ENCODE results near the gene USP34.

USP34 gene

GRCh38 chr2:61436092-61436491 lies 34.8 kb downstream of the USP34 start:
- Histone ChIP-seq H3K36me3 (ENCODE audit: control insufficient read depth, insufficient read depth, low read length) (no peaks in the 10 kb centered on the region), H3K27me3 (ENCODE audit: control insufficient read depth, insufficient read depth, low read length) (no peaks in the 10 kb centered on the region), H3K9ac (ENCODE audit: low read length) (no peak overlapping the region), H3K9me3 (ENCODE audit: control insufficient read depth, low read length) (no peaks in the 10 kb centered on the region), H3K4me1 (ENCODE audit: control insufficient read depth, insufficient read depth, low read length) (peaks cover 27% of the 10 kb centered on the region), H3K4me3 (ENCODE audit: low read length) (no peak overlapping the region)

GRCh38 chr2:61435291-61435690 lies 35.6 kb downstream of the USP34 start:
- Histone ChIP-seq H3K9me3 (ENCODE audit: control insufficient read depth, low read length) (no peaks in the 10 kb centered on the region), H3K9ac (ENCODE audit: low read length) (no peak overlapping the region), H3K4me1 (ENCODE audit: control insufficient read depth, insufficient read depth, low read length) (peaks cover 27% of the 10 kb centered on the region), H3K4me3 (ENCODE audit: low read length) (no peak overlapping the region), H3K36me3 (ENCODE audit: control insufficient read depth, insufficient read depth, low read length) (no peaks in the 10 kb centered on the region), H3K27me3 (ENCODE audit: control insufficient read depth, insufficient read depth, low read length) (no peaks in the 10 kb centered on the region)

- no peaks in the 10 kb centered on the region for H3K36me3 ChIP-seq (ENCODE audit: control insufficient read depth, insufficient read depth, low read length)
- H3K9me3 ChIP-seq (ENCODE audit: control insufficient read depth, low read length): no peaks in the 10 kb centered on the region
- no peaks in the 10 kb centered on the region for H3K27me3 ChIP-seq (ENCODE audit: control insufficient read depth, insufficient read depth, low read length)
- peaks cover 20% of the 10 kb centered on the region for H3K4me1 ChIP-seq (ENCODE audit: control insufficient read depth, insufficient read depth, low read length)
- no peak overlapping the region for H3K4me3 ChIP-seq (ENCODE audit: low read length)
- no peak overlapping the region for H3K9ac ChIP-seq (ENCODE audit: low read length)
Measured at GRCh38 chr2:61434314-61434713, 36.6 kb downstream of the USP34 start.

GRCh38 chr2:61433606-61434005 lies 37.3 kb downstream of the USP34 start:
- Histone ChIP-seq H3K36me3 (ENCODE audit: control insufficient read depth, insufficient read depth, low read length) (no peaks in the 10 kb centered on the region), H3K9ac (ENCODE audit: low read length) (no peak overlapping the region), H3K4me1 (ENCODE audit: control insufficient read depth, insufficient read depth, low read length) (peaks cover 20% of the 10 kb centered on the region), H3K27me3 (ENCODE audit: control insufficient read depth, insufficient read depth, low read length) (no peaks in the 10 kb centered on the region), H3K4me3 (ENCODE audit: low read length) (no peak overlapping the region), H3K9me3 (ENCODE audit: control insufficient read depth, low read length) (no peaks in the 10 kb centered on the region)

GRCh38 chr2:61432990-61433389 lies 37.9 kb downstream of the USP34 start:
- H3K9me3 ChIP-seq (ENCODE audit: control insufficient read depth, low read length): no peaks in the 10 kb centered on the region
- H3K9ac ChIP-seq (ENCODE audit: low read length): no peak overlapping the region
- no peaks in the 10 kb centered on the region for H3K36me3 ChIP-seq (ENCODE audit: control insufficient read depth, insufficient read depth, low read length)
- H3K27me3 ChIP-seq (ENCODE audit: control insufficient read depth, insufficient read depth, low read length): no peaks in the 10 kb centered on the region
- H3K4me1 ChIP-seq (ENCODE audit: control insufficient read depth, insufficient read depth, low read length): peaks cover 20% of the 10 kb centered on the region
- no peak overlapping the region for H3K4me3 ChIP-seq (ENCODE audit: low read length)

GRCh38 chr2:61431345-61431744 lies 39.5 kb downstream of the USP34 start:
- peaks cover 25% of the 10 kb centered on the region for H3K4me1 ChIP-seq (ENCODE audit: control insufficient read depth, insufficient read depth, low read length)
- no peaks in the 10 kb centered on the region for H3K27me3 ChIP-seq (ENCODE audit: control insufficient read depth, insufficient read depth, low read length)
- no peak overlapping the region for H3K9ac ChIP-seq (ENCODE audit: low read length)
- H3K36me3 ChIP-seq (ENCODE audit: control insufficient read depth, insufficient read depth, low read length): no peaks in the 10 kb centered on the region
- H3K9me3 ChIP-seq (ENCODE audit: control insufficient read depth, low read length): no peaks in the 10 kb centered on the region
- no peak overlapping the region for H3K4me3 ChIP-seq (ENCODE audit: low read length)

- H3K4me3 ChIP-seq (ENCODE audit: low read length): no peak overlapping the region
- no peaks in the 10 kb centered on the region for H3K27me3 ChIP-seq (ENCODE audit: control insufficient read depth, insufficient read depth, low read length)
- no peak overlapping the region for H3K9ac ChIP-seq (ENCODE audit: low read length)
- no peaks in the 10 kb centered on the region for H3K36me3 ChIP-seq (ENCODE audit: control insufficient read depth, insufficient read depth, low read length)
- no peaks in the 10 kb centered on the region for H3K9me3 ChIP-seq (ENCODE audit: control insufficient read depth, low read length)
- peaks cover 28% of the 10 kb centered on the region for H3K4me1 ChIP-seq (ENCODE audit: control insufficient read depth, insufficient read depth, low read length)
Measured at GRCh38 chr2:61426267-61426897, 44.5 kb downstream of the USP34 start.

GRCh38 chr2:61425605-61426155 lies 45.2 kb downstream of the USP34 start:
- no peak overlapping the region for H3K9ac ChIP-seq (ENCODE audit: low read length)
- H3K4me3 ChIP-seq (ENCODE audit: low read length): no peak overlapping the region
- no peaks in the 10 kb centered on the region for H3K27me3 ChIP-seq (ENCODE audit: control insufficient read depth, insufficient read depth, low read length)
- no peaks in the 10 kb centered on the region for H3K9me3 ChIP-seq (ENCODE audit: control insufficient read depth, low read length)
- H3K4me1 ChIP-seq (ENCODE audit: control insufficient read depth, insufficient read depth, low read length): peaks cover 33% of the 10 kb centered on the region
- no peaks in the 10 kb centered on the region for H3K36me3 ChIP-seq (ENCODE audit: control insufficient read depth, insufficient read depth, low read length)

GRCh38 chr2:61423714-61424113 lies 47.2 kb downstream of the USP34 start:
- Histone ChIP-seq H3K27me3 (ENCODE audit: control insufficient read depth, insufficient read depth, low read length) (no peaks in the 10 kb centered on the region), H3K36me3 (ENCODE audit: control insufficient read depth, insufficient read depth, low read length) (no peaks in the 10 kb centered on the region), H3K9ac (ENCODE audit: low read length) (no peak overlapping the region), H3K4me1 (ENCODE audit: control insufficient read depth, insufficient read depth, low read length) (peaks cover 33% of the 10 kb centered on the region), H3K9me3 (ENCODE audit: control insufficient read depth, low read length) (no peaks in the 10 kb centered on the region), H3K4me3 (ENCODE audit: low read length) (no peak overlapping the region)

- H3K36me3 ChIP-seq (ENCODE audit: control insufficient read depth, insufficient read depth, low read length): no peaks in the 10 kb centered on the region
- H3K4me1 ChIP-seq (ENCODE audit: control insufficient read depth, insufficient read depth, low read length): peaks cover 31% of the 10 kb centered on the region
Measured at GRCh38 chr2:61421611-61422010, 49.3 kb downstream of the USP34 start.

GRCh38 chr2:61420991-61421544 lies 49.8 kb downstream of the USP34 start:
- Histone ChIP-seq H3K4me1 (ENCODE audit: control insufficient read depth, insufficient read depth, low read length) (peaks cover 27% of the 10 kb centered on the region), H3K9me3 (ENCODE audit: control insufficient read depth, low read length) (no peaks in the 10 kb centered on the region), H3K27me3 (ENCODE audit: control insufficient read depth, insufficient read depth, low read length) (no peaks in the 10 kb centered on the region), H3K4me3 (ENCODE audit: low read length) (no peak overlapping the region), H3K9ac (ENCODE audit: low read length) (no peak overlapping the region), H3K36me3 (ENCODE audit: control insufficient read depth, insufficient read depth, low read length) (no peaks in the 10 kb centered on the region)

More at GRCh38 chr2:61421611-61422010, 49.3 kb downstream of the USP34 start:
- Histone ChIP-seq H3K9ac (ENCODE audit: low read length) (no peak overlapping the region), H3K4me3 (ENCODE audit: low read length) (no peak overlapping the region), H3K27me3 (ENCODE audit: control insufficient read depth, insufficient read depth, low read length) (no peaks in the 10 kb centered on the region), H3K9me3 (ENCODE audit: control insufficient read depth, low read length) (no peaks in the 10 kb centered on the region)

- Histone ChIP-seq H3K27me3 (ENCODE audit: control insufficient read depth, insufficient read depth, low read length) (no peaks in the 10 kb centered on the region), H3K4me3 (ENCODE audit: low read length) (no peak overlapping the region), H3K4me1 (ENCODE audit: control insufficient read depth, insufficient read depth, low read length) (peaks cover 25% of the 10 kb centered on the region), H3K9ac (ENCODE audit: low read length) (no peak overlapping the region), H3K9me3 (ENCODE audit: control insufficient read depth, low read length) (no peaks in the 10 kb centered on the region), H3K36me3 (ENCODE audit: control insufficient read depth, insufficient read depth, low read length) (no peaks in the 10 kb centered on the region)
Measured at GRCh38 chr2:61419570-61419969, 51.3 kb downstream of the USP34 start.
